GM20431 (cell line): ENCODE data around the gene NBL1.
"Not testable (repeated sequence)": the region's sequence is repeated elsewhere in the genome, so short reads cannot be mapped to it uniquely, and the experiment has no call there.

Source experiments
- in situ Hi-C: fragments of 300-500 bp; cut with MseI, MboI; formaldehyde crosslinking; loops from one replicate; pipeline ENCODE4 v1.15.0; 2020; ENCODE audit warnings: low sequenced_read_pairs; ENCODE audit not compliant: unreplicated experiment

Gene NBL1

DNA sequence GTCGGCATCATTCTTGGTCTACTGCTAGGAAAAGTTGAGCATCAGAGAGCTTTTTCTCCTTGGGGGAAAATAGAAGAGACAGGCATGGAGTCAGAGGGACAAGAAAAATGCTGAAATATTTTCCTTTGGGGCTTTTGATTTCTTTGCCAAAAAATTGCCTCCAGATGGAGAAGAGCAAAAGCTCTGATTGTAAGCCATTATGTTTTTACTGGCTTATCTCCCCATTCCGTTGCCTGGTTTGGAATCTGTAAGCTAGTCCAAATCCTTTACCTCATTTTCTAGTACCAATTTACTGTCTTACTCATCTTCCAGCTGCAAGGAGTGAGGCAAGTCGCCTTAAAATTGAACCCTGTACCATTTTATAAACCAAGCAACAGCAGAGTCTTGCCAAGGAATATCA is 23.3 kb upstream of the NBL1 start:
- in situ Hi-C loops, result no loop called here

DNA sequence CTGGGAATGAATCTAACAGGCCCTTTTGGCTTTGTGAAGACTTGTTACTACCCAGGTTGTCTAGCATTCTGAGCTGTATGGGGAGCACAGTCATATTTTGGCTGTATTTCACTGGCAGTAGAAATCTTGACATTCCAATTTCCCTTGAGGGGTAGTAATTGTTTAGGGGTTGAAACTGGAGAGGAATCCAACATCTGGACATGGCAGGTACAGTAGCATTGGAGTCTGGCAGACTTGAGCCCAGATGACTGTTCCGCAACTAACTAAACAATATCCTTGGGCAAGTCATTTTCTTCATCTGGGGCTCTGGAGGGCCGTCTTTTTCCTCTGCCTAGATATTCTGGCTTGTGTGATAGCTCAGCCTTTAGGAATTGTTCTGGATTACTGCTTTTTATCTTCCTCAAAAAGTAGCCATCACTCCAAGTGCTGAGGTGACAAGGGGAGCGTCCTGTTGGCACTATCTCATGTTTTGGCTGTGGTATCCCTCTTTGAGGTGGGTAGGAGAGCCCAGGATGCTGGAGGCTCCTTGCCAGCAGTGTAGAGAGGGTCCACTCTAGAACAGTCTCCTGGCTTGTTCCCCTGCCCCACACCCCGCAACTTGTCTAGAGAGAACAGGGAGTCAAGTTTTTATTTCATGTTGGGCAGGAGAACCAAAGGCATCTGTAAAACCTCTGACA is 22.7 kb upstream of the NBL1 start:
- in situ Hi-C loops, result no loop called here

DNA sequence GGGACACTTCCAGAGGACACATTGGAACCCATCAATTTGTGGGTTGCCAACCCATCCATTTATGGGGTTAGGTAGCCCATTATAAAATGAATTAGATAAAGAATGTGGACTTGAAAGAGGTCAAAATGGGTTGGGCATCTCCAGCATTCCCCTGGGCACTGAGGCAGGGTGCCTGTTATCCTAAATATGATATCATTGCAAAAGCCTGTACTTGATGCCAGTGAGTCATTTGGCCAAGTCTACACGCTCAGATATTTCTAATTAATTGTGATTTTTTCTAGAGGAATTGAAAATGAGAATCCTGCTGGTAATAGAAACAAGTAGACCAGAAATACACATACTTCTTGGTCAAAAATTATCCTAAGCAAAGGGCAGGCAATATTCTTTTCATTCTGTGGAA is 21.9 kb upstream of the NBL1 start:
- in situ Hi-C loops, result no loop called here

DNA sequence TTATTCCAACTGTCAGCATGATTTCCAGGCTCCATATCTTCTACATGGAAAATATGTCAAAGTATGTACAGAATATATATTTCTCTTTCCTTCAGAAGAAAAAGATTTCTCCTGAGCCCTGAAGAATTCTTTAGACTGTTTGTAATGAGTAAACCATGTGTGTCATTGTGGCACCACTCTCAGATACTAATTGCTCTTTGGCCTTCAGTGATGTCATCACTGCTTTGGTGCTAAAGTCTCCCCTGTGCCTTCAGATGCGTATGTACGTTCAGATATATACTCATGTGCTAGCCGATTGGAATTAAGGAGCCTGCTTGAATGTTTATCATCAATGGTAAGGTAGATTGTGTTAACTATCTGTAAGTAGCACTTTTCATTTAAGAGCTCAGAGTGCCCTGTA is 20.6 kb upstream of the NBL1 start:
- in situ Hi-C loops, result no loop called here

DNA sequence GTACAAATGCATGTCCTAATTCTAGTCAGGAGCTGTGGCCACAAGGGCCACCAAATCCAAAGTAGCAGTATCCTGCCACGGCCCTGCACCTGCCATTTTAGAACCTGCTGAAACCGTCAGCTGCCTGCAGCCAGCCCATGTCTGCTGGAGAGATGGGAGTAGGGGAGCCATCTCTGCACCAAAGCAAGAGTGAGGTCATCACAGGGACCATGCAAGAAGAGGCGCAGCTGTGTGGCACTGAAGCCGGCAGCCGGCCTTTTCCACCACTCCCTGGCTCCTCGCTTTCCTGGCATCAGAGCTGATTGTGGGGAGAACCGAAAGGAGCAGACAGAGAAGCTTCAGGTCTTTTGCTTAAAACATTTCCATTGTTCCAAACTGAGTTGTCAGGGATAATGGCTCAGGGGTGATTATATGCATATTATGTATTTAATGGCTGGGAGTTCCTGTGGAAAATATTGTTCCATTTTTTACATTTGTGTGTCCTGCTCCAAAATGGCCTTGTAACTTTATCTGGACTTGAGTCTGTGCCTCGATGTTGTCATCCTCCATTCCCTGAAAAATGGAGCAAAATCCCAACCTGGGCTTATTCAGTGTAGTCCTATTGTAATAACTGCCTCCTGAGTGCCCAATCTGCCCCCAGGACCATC is 18.7 kb upstream of the NBL1 start:
- in situ Hi-C loops, result no loop called here

DNA sequence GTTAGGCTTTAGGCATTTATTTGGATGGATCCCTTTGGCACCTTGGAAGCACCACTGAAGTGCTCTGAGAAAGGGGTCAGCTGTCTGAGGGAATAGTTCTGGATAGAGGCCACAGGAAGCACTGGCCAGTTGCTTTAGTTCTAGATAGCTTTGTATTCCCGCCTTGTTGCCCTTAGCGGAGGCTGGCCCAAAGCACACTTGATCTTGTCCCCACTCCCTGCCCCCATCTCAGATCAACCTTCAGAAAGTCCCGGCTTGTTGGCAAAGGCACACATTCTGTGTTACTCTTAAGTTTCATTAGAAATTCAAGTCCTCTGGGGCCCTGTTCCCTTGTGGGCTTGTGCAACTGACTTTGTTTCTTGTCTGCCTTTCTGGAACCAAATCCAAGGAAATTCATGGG is 15.2 kb upstream of the NBL1 start:
- in situ Hi-C loops, result no loop called here

DNA sequence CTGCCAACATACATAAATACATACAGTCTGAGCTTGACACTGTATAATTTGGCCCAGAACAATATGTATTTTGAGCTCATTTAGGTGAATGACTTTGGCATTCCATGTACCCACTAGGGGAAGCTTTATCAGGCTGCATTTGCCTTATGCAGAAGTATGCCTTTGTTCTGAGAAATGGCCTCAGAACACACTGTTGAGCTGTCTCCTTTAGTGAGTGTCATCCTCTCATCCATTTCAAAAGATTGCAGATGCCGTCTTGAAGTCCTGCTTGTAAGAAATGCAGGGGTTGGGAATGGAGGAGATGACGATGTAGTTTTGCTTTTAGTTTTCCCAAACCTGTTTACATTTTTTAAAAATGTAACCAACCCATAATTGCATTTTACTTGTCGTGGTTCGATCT is 14.8 kb upstream of the NBL1 start:
- in situ Hi-C loops, result no loop called here

DNA sequence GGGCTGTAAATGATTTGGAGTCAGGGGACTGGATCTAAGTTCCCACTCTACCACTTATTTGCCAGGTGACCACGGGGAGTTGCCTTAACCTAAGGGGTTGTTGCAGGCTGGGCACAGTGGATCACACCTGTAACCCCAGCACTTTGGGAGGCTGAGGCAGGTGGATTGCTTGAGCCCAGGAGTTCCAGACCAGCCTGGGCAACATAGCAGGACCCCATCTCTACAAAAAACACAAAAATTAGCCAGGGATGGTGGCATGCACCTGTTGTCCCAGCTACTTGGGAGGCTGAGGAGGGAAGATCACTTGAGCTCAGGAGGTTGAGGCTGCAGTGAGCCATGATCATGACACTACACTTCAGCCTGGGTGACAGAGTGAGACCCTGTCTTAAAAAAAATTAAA is 13.9 kb upstream of the NBL1 start:
- in situ Hi-C loops, result not testable (repeated sequence)

DNA sequence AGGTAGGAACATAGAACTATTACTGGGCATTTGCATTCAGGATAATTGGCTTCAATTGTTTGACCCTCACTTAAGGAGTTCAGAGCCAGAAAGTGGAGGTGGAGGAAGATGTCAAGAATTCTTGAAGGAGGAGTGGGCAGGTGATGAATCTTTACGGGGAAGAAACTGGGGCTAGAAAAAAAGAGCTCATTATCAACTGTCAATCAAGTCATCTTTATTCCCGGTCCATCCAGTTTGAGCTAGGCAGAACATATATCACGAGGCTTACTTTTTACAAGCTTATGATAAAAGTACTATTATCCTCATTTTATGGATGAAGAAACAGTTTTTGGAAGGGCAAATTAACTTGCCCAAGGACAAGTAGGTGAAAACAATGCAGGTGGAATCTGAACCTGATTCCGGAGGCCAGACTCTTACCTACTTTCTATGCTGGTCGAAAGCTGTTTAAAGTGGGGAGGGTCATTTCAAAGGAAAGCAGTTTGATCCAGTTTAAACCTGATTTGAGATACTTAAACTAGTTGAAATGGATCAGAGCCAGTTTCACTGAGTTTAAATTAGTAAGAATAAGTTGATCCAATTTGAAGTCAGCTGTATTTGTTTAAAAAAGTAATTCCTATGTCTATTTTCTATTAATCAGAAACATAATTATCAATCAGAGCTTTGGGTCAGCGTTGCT is 13.3 kb upstream of the NBL1 start:
- in situ Hi-C loops, result no loop called here

DNA sequence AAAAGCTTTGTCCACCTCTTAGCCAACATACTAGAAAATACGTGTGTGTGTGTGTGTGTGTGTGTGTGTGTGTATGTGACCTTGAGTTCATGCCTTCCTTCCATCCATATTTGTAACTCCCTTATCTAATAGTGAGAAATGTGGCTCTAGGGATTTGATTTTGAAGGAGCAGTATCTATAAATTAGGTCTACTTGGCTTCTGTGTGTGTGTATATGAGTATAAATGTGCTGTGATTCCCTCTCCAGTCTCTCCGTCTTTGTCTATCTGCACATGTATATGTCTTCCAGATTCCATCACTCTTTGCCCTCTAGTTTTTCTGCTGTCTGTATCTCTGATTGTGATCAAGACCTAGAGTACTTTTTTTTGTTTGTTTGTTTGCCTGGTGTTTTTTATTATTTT is 11.9 kb upstream of the NBL1 start:
- in situ Hi-C loops, result no loop called here

DNA sequence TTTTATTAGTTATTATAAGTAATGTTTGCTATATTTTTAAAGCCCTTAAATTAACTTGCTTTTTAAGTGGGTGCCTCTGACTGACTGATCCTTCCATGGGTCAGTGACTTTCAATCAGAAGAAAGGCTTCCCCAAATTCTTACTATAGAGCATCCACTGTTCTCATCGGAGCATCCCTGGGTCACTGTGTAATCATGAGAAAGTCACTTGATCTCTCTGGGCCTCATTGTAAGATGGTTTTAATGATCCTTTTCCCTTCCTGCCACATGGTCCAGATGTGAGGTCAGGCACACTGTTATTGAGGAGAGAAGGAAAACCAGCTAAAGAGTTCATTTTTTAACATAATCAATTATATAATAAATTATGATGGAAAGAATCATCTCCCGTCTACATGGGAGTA is 11.0 kb upstream of the NBL1 start:
- in situ Hi-C loops, result no loop called here

DNA sequence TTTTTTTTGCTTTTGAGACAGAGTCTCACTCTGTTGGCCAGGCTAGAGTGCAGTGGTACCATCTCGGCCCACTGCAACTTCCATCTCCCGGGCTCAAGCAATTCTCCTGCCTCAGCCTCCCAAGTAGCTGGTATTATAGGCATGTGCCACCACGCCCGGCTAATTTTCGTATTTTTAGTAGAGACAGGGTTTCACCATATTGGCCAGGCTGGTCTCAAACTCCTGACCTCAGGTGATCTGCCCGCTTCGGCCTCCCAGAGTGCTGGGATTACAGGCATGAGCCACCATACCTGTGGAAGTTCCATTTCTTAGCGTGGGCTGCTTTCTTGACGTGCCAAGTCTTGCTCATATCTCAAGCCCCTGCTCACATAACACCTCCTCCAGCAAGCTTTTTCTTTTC is 9.0 kb upstream of the NBL1 start:
- in situ Hi-C loops, result not testable (repeated sequence)

DNA sequence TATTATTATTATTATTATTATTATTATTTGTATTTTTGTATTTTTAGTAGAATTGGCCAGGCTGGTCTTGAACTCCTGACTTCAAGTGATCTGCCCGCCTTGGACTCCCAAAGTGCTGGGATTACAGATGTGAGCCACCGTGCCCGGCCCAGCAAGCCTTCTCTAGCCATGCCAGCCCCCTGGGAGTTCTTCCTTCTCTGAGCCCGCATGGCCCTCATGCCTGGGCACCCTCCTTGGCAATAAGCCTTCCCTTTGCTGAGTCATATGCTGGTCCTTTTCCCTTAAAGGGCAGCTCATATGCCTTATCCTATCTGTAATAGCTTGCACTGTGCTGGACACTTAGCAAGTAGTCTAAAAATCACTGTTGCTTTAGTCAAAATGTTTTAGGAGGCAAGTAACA is 8.5 kb upstream of the NBL1 start:
- in situ Hi-C loops, result no loop called here

DNA sequence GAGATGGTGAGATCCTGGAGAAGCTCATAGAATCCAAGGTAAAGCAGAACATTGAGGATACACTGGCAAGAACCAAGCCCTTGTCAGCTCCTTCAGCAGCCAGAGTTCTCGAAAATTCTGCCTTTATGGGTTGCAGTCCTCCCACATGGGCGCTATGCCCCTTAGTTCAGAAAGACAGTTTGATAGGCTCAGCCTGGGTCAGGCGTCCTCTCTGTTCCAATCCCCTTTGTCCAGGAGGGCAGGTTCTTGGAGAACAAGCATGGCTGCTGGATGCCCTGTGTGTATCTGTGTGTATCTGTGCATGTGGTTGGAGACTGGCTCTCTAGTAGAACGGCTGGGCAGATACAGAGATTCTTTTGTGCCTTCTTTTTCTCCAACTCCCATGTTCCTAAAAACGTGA is 8.0 kb upstream of the NBL1 start:
- in situ Hi-C loops, result no loop called here

DNA sequence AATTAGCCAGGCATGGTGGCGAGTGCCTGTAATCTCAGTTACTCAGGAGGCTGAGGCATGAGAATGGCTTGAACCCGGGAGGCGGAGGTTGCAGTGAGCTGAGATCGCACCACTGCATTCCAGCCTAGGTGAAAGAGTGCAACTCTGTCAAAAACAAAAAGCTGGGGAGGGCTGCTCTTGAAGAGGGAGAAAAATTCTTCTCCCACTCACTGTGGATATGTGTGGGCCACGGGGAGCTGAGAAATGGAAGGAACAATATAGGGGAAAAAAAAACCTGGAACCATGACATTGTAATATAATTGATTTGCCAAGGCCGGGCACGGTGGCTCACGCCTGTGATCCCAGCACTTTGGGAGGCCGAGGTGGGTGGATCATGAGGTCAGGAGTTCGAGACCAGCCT is 7.4 kb upstream of the NBL1 start:
- in situ Hi-C loops, result not testable (repeated sequence)

DNA sequence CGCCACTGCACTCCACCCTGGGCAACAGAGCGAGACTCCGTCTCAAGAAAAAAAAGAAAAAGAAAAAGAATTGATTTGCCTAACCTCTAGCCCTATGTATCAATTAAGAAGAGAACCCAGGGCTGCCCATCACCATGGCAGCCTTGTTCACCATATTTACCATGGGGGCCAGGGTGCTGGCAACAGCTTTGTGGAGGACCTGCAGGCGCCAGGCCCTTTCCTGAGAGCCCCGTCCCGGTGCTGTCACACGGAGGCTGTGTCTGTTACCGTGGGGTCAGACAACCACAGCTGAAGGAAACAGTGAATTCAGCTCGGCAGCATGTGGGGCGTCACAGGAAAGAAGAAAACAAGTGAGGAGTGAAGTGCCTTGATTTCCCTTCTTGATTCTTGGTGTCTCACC is 6.5 kb upstream of the NBL1 start:
- in situ Hi-C loops, result no loop called here

DNA sequence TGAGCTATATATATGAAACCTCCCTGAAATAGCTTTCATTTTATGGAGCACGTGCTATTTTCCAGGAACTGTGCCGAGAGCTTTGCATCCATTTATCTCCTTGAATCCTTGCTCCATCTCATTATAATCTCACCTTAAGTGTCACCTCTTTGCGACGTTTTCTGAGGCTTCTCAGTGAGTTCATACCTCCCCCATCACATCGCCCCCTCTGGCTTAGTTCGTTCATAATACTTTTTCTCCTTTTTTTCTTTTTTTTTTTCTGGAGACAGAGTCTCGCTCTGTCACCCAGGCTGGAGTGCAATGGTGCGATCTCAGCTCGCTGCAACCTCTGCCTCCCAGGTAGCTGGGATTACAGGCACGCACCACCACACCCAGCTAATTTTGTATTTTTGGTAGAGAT is 4.9 kb upstream of the NBL1 start:
- in situ Hi-C loops, result not testable (repeated sequence)

DNA sequence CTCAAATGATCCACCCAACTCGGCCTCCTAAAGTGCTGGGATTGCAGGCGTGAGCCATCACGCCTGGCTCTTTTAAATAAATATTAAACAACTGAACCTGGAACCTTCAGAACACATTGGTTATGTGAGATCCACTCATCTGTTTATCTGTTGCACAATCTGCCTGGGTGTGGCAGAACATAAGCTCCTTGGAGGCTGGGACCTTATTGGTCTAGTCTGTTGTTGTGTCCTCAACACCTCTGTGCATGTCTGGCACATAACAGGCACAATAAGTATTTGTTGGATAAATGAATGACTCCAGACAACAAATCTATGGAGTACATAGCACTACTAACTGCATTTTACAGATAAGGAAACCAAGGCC is 4.1 kb upstream of the NBL1 start:
- in situ Hi-C loops, result no loop called here

DNA sequence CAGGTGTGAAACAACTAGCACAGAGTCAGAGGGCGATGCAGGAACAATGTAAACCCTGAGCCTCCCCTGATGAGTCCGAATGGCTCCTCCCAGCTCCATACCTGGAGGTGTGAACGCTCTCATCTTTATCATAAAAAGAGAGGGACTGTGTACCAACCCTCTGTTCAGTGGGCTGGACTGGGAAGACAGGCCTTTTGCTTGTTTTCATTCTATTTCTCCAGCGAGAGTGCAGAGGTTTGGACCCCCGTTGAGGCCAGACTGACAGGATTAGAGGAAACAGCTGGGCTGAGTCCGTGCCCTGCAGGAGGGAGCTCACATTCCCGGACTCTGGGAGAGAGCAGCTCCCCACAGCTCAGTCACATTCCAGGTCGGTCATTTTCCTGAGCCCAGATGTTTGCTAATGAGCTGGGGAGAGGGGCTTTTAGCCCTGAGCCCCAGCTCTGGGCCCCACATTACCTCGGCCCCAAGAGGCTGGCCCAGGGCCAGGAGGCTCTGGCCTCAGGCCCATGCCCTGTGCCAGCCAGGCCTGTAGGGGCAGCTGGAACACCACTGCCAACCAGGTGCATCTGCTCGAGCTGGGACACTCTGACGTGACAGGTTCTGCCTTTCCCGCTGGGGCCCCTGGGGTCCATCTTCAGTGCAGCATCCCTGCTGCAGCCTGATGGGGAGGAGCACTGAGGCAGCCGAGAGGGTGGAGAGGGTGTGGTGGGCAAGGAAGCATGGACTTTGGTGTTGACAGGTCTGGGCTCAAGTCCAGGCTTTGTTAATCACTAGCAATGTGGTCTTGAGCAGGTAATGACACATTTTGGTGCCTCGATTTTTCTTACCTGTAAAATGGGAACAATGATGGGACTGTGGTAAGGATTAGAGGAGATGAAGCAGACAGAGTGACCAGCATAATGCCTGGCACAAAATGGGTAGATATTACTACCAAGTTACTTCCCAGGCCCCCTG is 3.5 kb upstream of the NBL1 start:
- in situ Hi-C loops, result no loop called here

DNA sequence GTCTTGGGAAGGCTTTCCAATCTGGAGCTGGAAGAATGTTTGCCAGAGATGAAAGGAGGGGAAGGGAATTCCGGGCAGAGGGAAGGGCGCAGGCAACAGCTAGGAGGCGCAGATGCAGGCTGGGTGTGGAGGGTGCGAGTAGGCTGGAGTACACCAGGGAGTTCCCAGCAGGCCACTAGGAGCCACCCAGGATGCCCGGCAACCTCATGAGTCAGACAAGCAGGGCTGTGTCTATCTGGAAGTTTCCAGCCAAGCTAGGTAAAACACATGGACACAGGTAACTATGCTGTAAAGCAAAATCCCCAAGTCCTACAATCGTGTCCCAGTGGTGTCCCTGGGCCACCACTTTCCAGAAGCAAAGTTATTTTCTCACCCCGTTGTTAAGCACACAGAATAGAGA is 990 bp upstream of the NBL1 start:
- in situ Hi-C loops, result no loop called here

DNA sequence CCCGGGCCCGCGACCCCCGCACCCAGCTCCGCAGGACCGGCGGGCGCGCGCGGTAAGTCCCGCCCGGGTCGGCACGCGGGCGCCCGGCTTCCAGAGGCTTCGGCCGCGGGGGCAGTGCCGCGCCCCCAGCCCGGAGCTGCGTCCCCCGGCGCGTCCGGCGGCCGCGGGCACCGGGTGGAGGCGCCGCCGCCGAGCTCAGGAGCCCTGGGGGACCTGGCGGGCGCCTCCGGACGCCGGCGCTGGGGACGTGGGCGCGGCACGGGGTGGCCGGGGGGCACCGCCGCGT is 227 bp downstream of the NBL1 start:
- in situ Hi-C loops, result no loop called here
